ENCODE measurements around the gene PTGES3L.
A peak's percentile ranks its signal among the peaks of the same experiment; 100 is the strongest.
"Not testable (repeated sequence)": the region's sequence is repeated elsewhere in the genome, so short reads cannot be mapped to it uniquely, and the experiment has no call there.

PTGES3L gene

DNA sequence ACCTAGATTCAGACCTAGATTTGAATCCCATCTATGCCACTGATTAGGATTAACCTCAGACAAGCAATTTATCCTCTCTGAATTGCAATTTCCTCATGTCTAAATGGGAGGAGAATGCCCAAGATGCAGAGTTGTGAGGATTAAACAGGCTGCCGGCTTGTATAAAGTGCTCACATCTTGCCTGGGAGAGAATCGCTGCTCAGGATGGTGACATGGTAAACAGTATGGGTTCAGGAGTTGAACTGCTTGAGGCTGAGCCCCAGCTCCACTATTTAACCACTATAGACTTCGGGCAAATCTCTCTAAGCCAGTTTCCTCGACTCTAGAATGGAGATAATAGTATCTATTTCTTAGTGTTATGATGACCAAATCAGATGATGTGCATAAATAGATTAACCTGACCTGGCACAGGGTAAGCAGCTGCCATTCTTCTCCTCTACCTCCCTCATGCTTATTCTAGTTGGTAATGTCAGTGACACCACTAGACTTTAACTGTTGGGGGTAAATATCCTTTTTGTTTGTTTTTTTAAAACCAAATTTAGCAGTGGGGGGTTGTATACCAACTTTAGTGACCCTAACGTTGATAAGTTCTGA is 17.6 kb upstream of the PTGES3L start:
- Histone ChIP-seq H3K36me3 (ENCODE audit: control insufficient read depth in 1 of 2, insufficient read depth in 2 of 2, low read length in 2 of 2) (peaks cover 24 to 36% of the 10 kb centered on the region in 2 donors), H3K4me1 (ENCODE audit: control insufficient read depth in 1 of 2, insufficient read depth in 2 of 2, low read length in 2 of 2) (peaks cover 19 to 27% of the 10 kb centered on the region in 2 donors), H3K27ac (ENCODE audit: low read depth, low read length) (peak overlapping the region; percentile 22), H3K27me3 (ENCODE audit: control insufficient read depth in 1 of 2, insufficient read depth in 2 of 2, low read length in 2 of 2) (no peaks in the 10 kb centered on the region), H3K4me3 (ENCODE audit: low read depth in 1 of 2, low read length in 2 of 2) (peak overlapping the region; percentile 24 to 55), H3K9ac (ENCODE audit: low read depth in 1 of 2, low read length in 2 of 2) (peak overlapping the region; percentile 0 to 39), H3K9me3 (ENCODE audit: control insufficient read depth in 1 of 2, low read length in 2 of 2) (no peaks in the 10 kb centered on the region)

- Histone ChIP-seq H3K4me1 (ENCODE audit: control insufficient read depth in 1 of 2, insufficient read depth in 2 of 2, low read length in 2 of 2) (peaks cover 7 to 14% of the 10 kb centered on the region in 2 donors), H3K36me3 (ENCODE audit: control insufficient read depth in 1 of 2, insufficient read depth in 2 of 2, low read length in 2 of 2) (peaks cover 33 to 47% of the 10 kb centered on the region in 2 donors)
- not testable (repeated sequence) for H3K27me3 ChIP-seq (ENCODE audit: control insufficient read depth in 1 of 2, insufficient read depth in 2 of 2, low read length in 2 of 2); H3K27ac ChIP-seq (ENCODE audit: low read depth, low read length); H3K4me3 ChIP-seq (ENCODE audit: low read depth in 1 of 2, low read length in 2 of 2); H3K9me3 ChIP-seq (ENCODE audit: control insufficient read depth in 1 of 2, low read length in 2 of 2); H3K9ac ChIP-seq (ENCODE audit: low read depth in 1 of 2, low read length in 2 of 2)
Measured at GRCh38 chr17:42993913-42994312, 14.0 kb upstream of the PTGES3L start.

GRCh38 chr17:42992872-42993271 is 13.0 kb upstream of the PTGES3L start:
- peaks cover 7 to 8% of the 10 kb centered on the region in 2 donors for H3K4me1 ChIP-seq (ENCODE audit: control insufficient read depth in 1 of 2, insufficient read depth in 2 of 2, low read length in 2 of 2)
- no peak overlapping the region for H3K27ac ChIP-seq (ENCODE audit: low read depth, low read length)
- no peaks in the 10 kb centered on the region for H3K9me3 ChIP-seq (ENCODE audit: control insufficient read depth in 1 of 2, low read length in 2 of 2)
- no peak overlapping the region for H3K4me3 ChIP-seq (ENCODE audit: low read depth in 1 of 2, low read length in 2 of 2)
- peaks cover 34 to 57% of the 10 kb centered on the region in 2 donors for H3K36me3 ChIP-seq (ENCODE audit: control insufficient read depth in 1 of 2, insufficient read depth in 2 of 2, low read length in 2 of 2)
- no peaks in the 10 kb centered on the region for H3K27me3 ChIP-seq (ENCODE audit: control insufficient read depth in 1 of 2, insufficient read depth in 2 of 2, low read length in 2 of 2)
- H3K9ac ChIP-seq (ENCODE audit: low read depth in 1 of 2, low read length in 2 of 2), result no peak overlapping the region

- Histone ChIP-seq H3K9me3 (ENCODE audit: control insufficient read depth in 1 of 2, low read length in 2 of 2) (no peaks in the 10 kb centered on the region), H3K4me1 (ENCODE audit: control insufficient read depth in 1 of 2, insufficient read depth in 2 of 2, low read length in 2 of 2) (no peaks in the 10 kb centered on the region), H3K4me3 (ENCODE audit: low read depth in 1 of 2, low read length in 2 of 2) (no peak overlapping the region), H3K27ac (ENCODE audit: low read depth, low read length) (no peak overlapping the region), H3K9ac (ENCODE audit: low read depth in 1 of 2, low read length in 2 of 2) (no peak overlapping the region), H3K36me3 (ENCODE audit: control insufficient read depth in 1 of 2, insufficient read depth in 2 of 2, low read length in 2 of 2) (peaks cover 42 to 71% of the 10 kb centered on the region in 2 donors), H3K27me3 (ENCODE audit: control insufficient read depth in 1 of 2, insufficient read depth in 2 of 2, low read length in 2 of 2) (no peaks in the 10 kb centered on the region)
Measured at GRCh38 chr17:42991471-42991870, 11.6 kb upstream of the PTGES3L start.

DNA sequence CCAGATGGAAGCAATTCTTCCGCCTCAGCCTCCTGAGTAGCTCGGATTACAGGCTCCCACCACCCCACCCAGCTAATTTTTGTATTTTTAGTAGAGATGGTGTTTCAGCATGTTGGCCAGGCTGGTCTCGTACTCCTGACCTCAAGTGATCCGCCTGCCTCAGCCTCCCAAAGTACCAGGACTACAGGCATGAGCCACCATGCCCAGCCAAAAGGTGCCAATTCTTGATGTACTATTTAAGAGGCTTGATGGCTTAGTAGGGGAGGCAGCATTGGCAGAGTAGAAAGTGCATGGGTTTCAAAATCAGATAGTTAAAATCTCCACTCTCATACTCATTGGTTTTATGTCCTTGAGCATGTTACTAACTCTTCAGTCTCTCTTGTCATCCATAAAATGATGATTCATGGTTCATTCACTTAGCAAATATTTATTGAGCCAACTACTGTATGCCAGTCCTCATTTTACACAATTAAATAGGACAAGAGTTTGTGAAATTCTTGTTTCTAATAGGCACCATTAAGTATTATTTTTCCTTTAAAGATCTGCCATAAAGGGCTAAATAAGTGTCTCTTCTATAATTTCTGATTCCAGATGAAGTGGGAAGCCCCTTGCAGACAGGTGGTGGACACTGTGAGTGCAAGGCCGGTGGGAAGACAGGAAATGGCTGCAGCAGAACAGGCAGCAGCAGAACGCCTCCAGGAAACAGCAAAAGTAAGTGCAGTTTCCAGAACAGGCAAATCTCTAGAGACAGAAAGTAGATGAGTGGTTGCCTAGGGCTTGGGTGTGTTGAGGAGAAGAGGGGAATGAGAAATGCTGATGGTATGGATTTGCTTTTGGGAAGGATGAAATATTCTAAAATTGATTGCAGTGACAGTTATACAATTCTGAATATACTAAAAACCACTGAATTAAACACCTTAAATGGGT is 10.1 kb upstream of the PTGES3L start:
- Histone ChIP-seq H3K27me3 (ENCODE audit: control insufficient read depth in 1 of 2, insufficient read depth in 2 of 2, low read length in 2 of 2) (no peaks in the 10 kb centered on the region), H3K9ac (ENCODE audit: low read depth in 1 of 2, low read length in 2 of 2) (no peak overlapping the region), H3K9me3 (ENCODE audit: control insufficient read depth in 1 of 2, low read length in 2 of 2) (no peaks in the 10 kb centered on the region), H3K27ac (ENCODE audit: low read depth, low read length) (no peak overlapping the region), H3K36me3 (ENCODE audit: control insufficient read depth in 1 of 2, insufficient read depth in 2 of 2, low read length in 2 of 2) (peaks cover 42 to 82% of the 10 kb centered on the region in 2 donors), H3K4me1 (ENCODE audit: control insufficient read depth in 1 of 2, insufficient read depth in 2 of 2, low read length in 2 of 2) (no peaks in the 10 kb centered on the region), H3K4me3 (ENCODE audit: low read depth in 1 of 2, low read length in 2 of 2) (no peak overlapping the region)

GRCh38 chr17:42989141-42989540 is 9.3 kb upstream of the PTGES3L start:
- Histone ChIP-seq H3K27me3 (ENCODE audit: control insufficient read depth in 1 of 2, insufficient read depth in 2 of 2, low read length in 2 of 2) (no peaks in the 10 kb centered on the region), H3K9ac (ENCODE audit: low read depth in 1 of 2, low read length in 2 of 2) (no peak overlapping the region), H3K27ac (ENCODE audit: low read depth, low read length) (no peak overlapping the region), H3K9me3 (ENCODE audit: control insufficient read depth in 1 of 2, low read length in 2 of 2) (no peaks in the 10 kb centered on the region), H3K4me1 (ENCODE audit: control insufficient read depth in 1 of 2, insufficient read depth in 2 of 2, low read length in 2 of 2) (no peaks in the 10 kb centered on the region), H3K4me3 (ENCODE audit: low read depth in 1 of 2, low read length in 2 of 2) (no peak overlapping the region), H3K36me3 (ENCODE audit: control insufficient read depth in 1 of 2, insufficient read depth in 2 of 2, low read length in 2 of 2) (peaks cover 42 to 84% of the 10 kb centered on the region in 2 donors)

DNA sequence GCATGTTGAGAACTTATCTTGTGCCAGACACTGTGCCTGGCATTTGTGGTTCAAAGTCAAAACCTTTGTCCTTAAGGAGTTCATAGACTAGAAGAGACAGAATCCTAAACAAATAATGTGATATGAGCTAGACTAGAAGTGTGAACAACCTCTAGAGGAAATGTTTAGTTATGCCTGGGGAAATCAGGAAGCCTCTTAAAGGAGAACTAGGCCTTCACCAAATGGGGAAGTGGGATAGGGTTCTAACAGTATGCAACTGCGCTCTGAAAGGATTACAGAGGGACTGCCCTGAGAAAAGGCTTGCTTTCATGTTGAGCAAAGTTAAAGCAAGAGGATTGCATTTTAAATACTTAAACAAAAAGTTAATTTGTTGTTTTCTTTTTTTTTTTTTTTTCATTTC is 5.3 kb upstream of the PTGES3L start:
- Histone ChIP-seq H3K9me3 (ENCODE audit: control insufficient read depth in 1 of 2, low read length in 2 of 2) (no peaks in the 10 kb centered on the region), H3K4me1 (ENCODE audit: control insufficient read depth in 1 of 2, insufficient read depth in 2 of 2, low read length in 2 of 2) (peaks cover 9 to 15% of the 10 kb centered on the region in 2 donors), H3K27me3 (ENCODE audit: control insufficient read depth in 1 of 2, insufficient read depth in 2 of 2, low read length in 2 of 2) (no peaks in the 10 kb centered on the region), H3K4me3 (ENCODE audit: low read depth in 1 of 2, low read length in 2 of 2) (no peak overlapping the region), H3K9ac (ENCODE audit: low read depth in 1 of 2, low read length in 2 of 2) (no peak overlapping the region), H3K27ac (ENCODE audit: low read depth, low read length) (no peak overlapping the region), H3K36me3 (ENCODE audit: control insufficient read depth in 1 of 2, insufficient read depth in 2 of 2, low read length in 2 of 2) (peaks cover 17 to 50% of the 10 kb centered on the region in 2 donors)

GRCh38 chr17:42982266-42982665 is 2.4 kb upstream of the PTGES3L start:
- Histone ChIP-seq H3K4me3 (ENCODE audit: low read depth in 1 of 2, low read length in 2 of 2) (no peak overlapping the region), H3K27ac (ENCODE audit: low read depth, low read length) (no peak overlapping the region), H3K9me3 (ENCODE audit: control insufficient read depth in 1 of 2, low read length in 2 of 2) (no peaks in the 10 kb centered on the region), H3K27me3 (ENCODE audit: control insufficient read depth in 1 of 2, insufficient read depth in 2 of 2, low read length in 2 of 2) (no peaks in the 10 kb centered on the region), H3K9ac (ENCODE audit: low read depth in 1 of 2, low read length in 2 of 2) (no peak overlapping the region), H3K4me1 (ENCODE audit: control insufficient read depth in 1 of 2, insufficient read depth in 2 of 2, low read length in 2 of 2) (peaks cover 21 to 28% of the 10 kb centered on the region in 2 donors), H3K36me3 (ENCODE audit: control insufficient read depth in 1 of 2, insufficient read depth in 2 of 2, low read length in 2 of 2) (peaks cover 6 to 20% of the 10 kb centered on the region in 2 donors)

- peaks cover 0 to 8% of the 10 kb centered on the region in 2 donors for H3K36me3 ChIP-seq (ENCODE audit: control insufficient read depth in 1 of 2, insufficient read depth in 2 of 2, low read length in 2 of 2)
- peak overlapping the region; percentile 82 for H3K27ac ChIP-seq (ENCODE audit: low read depth, low read length)
- no peaks in the 10 kb centered on the region for H3K9me3 ChIP-seq (ENCODE audit: control insufficient read depth in 1 of 2, low read length in 2 of 2)
- H3K4me3 ChIP-seq (ENCODE audit: low read depth in 1 of 2, low read length in 2 of 2), result peak overlapping the region; percentile 81 to 92
- peaks cover 21 to 28% of the 10 kb centered on the region in 2 donors for H3K4me1 ChIP-seq (ENCODE audit: control insufficient read depth in 1 of 2, insufficient read depth in 2 of 2, low read length in 2 of 2)
- no peaks in the 10 kb centered on the region for H3K27me3 ChIP-seq (ENCODE audit: control insufficient read depth in 1 of 2, insufficient read depth in 2 of 2, low read length in 2 of 2)
- H3K9ac ChIP-seq (ENCODE audit: low read depth in 1 of 2, low read length in 2 of 2), result peak overlapping the region; percentile 85 to 98
Measured at GRCh38 chr17:42980766-42981397, 1.0 kb upstream of the PTGES3L start.

DNA sequence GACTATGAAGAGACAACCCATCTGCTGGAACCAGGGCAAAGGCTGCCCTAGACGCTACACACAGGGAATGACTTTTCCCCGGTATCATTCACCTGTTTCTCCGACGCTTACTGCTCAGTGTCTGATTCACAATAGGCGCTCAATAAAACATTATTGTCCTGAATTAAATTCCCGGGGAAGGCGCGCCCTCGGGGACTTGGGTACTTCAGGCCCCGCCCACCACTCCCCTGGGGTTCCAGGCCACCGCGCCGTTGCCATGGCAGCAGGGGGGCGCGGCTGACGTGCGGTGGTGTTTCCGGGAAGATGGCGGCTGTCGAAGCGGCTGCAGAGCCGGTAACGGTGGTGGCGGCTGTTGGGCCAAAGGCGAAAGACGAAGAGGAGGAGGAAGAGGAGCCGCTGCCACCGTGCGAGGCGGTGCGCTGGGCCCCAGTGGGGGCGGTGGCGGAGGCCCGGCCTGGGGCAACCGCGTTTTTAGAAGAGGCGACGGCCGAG is 440 bp upstream of the PTGES3L start, which contains the start of gene RUNDC1:
RUNDC1 (plus strand) TSS at position 292 of the 492 bp plus-strand sequence; CDS start at position 304, 12 bp downstream.
- H3K27me3 ChIP-seq (ENCODE audit: control insufficient read depth in 1 of 2, insufficient read depth in 2 of 2, low read length in 2 of 2), result no peaks in the 10 kb centered on the region
- peaks cover 21 to 28% of the 10 kb centered on the region in 2 donors for H3K4me1 ChIP-seq (ENCODE audit: control insufficient read depth in 1 of 2, insufficient read depth in 2 of 2, low read length in 2 of 2)
- H3K4me3 ChIP-seq (ENCODE audit: low read depth in 1 of 2, low read length in 2 of 2), result peak within 1 kb of the TSS; percentile 81 to 92
- H3K9me3 ChIP-seq (ENCODE audit: control insufficient read depth in 1 of 2, low read length in 2 of 2), result no peaks in the 10 kb centered on the region
- H3K9ac ChIP-seq (ENCODE audit: low read depth in 1 of 2, low read length in 2 of 2), result peak within 1 kb of the TSS; percentile 85 to 98
- peak within 1 kb of the TSS; percentile 82 for H3K27ac ChIP-seq (ENCODE audit: low read depth, low read length)
- peaks cover 0 to 5% of the 10 kb centered on the region in 2 donors for H3K36me3 ChIP-seq (ENCODE audit: control insufficient read depth in 1 of 2, insufficient read depth in 2 of 2, low read length in 2 of 2)

All from duodenal mucosa (tissue), 2 donors.